Measurements from ENCODE around the gene FKBP14.

GRCh38 chr7:30070052-30070451 is 43.5 kb upstream of the FKBP14 start:
- TF ChIP-seq CTCF (IDR thresholded peaks at IDR 0.05) (no peak), POLR2A (IDR thresholded peaks at IDR 0.05) (no peak)
